ENCODE data around the gene RPP40.
"Not testable (repeated sequence)": the region's sequence is repeated elsewhere in the genome, so short reads cannot be mapped to it uniquely, and the experiment has no call there.

Gene RPP40, protein sequence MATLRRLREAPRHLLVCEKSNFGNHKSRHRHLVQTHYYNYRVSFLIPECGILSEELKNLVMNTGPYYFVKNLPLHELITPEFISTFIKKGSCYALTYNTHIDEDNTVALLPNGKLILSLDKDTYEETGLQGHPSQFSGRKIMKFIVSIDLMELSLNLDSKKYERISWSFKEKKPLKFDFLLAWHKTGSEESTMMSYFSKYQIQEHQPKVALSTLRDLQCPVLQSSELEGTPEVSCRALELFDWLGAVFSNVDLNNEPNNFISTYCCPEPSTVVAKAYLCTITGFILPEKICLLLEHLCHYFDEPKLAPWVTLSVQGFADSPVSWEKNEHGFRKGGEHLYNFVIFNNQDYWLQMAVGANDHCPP

DNA sequence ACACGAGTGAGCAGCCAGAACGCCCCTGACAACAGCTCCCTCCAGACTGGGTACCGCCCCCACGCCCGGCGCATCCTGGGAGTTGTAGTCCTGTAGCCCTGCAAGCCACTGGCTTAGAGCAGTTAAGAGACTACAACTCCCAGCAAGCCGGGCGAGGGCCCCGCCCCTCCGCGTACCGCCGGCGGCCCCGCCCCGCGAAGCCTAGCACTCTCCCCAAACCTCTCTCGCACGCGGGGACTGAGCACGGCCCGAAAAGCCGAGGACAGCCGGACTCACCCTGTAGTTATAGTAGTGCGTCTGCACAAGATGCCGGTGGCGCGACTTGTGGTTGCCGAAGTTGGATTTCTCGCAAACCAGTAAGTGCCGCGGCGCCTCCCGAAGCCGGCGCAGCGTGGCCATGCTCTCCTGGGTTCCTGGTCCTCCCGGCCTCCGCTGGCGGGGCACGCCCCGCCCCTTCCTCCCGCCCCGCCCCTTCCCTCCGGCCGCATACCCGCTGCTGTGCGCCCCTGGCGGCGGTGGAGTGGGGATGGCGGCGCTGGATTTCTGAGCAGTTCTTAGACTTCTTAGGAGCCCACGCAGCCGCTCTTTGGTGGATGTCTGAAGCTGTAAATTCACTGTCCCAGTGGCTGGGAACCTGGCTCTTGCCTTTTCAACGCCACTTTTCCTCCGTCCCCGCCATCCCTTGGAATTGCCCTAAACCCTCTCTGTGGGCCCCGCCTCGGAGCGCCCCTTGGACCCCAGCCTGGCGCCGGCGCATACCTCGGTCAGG, at the start of gene RPP40:
Gene RPP40, minus strand, starts transcription at position 434 of the 769 bp plus-strand sequence. Its CDS starts 35 bp downstream, at position 399.
- DNase-seq (ENCODE audit: low read depth in 2 of 2), result peak; percentile 97 to 99

DNA sequence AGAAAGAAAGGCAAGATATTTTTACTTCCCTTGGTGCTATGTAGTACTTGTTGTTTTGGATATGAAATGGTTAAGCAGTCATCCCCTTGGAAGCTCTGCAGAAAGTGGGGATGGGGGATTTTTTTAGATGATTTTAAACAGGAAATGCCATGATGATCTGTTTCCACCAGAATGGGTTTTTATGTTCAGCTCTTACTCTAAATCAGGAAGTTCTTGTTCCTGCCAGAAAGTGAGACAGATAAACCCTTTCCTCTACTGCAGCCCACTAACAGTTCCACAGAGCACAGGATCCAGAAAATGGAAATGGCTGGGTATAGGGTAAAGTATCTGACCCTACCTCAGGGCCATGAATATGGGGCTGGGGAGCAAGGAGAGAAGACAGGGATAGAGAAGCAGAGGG, 49.2 kb upstream of the RPP40 start:
- DNase-seq (ENCODE audit: low read depth in 2 of 2), result no peak

DNA sequence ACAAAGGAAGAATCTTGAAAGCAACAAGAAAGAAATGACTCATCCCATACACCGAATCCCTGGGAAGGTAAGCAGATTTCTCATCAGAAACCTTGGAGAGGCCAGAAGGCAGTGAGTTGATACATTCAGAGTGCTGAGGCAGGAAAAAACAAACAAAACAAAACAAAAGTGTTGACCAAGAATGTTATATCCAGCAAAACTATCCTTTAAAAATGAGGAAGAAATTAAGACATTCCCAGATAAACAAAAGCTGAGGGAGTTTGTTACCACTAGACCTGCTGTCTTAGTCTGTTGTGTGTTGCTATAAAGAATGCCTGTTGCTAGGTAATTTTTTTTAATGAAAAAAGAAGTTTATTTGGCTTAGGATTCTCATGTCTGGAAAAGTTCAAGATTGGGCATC, 47.6 kb upstream of the RPP40 start:
- DNase-seq (ENCODE audit: low read depth in 2 of 2), result no peak

DNA sequence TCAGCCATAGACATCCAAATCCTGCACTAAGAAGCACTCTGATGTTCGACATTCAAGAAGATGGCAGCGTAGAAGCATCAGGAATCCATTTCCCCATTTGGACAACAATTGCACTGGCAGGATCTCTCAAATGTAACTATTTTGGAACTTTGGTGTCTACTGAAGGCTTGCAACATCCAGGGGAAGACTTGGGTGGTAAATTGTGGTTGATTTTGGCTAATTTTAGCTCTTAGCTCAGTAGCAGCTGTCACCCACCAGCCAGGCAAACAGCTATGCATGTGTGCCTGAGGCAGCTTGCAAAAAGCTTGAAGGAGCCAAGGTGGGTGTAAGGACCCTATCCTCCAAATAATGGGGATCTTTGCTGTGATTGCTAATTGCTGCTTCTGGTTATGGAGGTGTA, 46.2 kb upstream of the RPP40 start:
- no peak for DNase-seq (ENCODE audit: low read depth in 2 of 2)

DNA sequence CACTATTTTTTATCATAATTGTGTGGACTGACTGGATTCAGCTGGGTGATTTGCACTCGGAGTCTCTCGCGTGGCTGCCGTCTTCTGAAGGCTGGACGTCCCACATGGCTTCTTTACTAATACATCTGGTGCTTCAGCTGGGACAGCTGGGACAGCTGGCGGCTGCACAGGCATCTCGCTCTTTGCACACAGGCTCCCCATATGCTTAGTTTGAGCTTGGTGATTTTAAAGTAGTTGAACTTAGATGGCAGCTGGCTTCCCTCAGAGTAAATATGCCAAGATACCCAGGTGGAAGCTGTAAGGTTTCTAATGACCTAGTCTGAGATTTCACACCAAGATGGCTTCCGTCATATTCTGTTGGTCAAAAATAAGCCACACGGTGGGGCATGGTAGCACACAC, 42.6 kb upstream of the RPP40 start:
- DNase-seq (ENCODE audit: low read depth in 2 of 2), result no peak

DNA sequence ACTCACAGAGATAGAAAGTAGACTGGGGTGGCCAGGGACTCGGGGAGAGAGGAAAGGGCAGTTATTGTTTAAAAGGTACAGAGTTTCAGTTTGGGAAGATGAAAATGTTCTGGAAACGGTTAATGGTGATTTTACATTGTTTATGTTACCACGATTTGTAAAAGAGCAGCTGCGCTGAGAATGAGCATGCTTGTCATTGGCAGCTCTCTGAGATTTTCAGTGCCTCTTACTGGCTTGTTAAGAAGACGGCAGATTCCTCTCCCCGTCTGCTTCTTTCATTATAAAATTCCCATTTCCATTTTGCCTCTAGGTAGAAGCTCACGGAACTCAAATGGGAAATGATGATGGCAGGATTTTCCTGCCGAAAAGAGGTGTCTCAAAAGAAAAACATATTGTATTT, 41.6 kb upstream of the RPP40 start:
- no peak for DNase-seq (ENCODE audit: low read depth in 2 of 2)

DNA sequence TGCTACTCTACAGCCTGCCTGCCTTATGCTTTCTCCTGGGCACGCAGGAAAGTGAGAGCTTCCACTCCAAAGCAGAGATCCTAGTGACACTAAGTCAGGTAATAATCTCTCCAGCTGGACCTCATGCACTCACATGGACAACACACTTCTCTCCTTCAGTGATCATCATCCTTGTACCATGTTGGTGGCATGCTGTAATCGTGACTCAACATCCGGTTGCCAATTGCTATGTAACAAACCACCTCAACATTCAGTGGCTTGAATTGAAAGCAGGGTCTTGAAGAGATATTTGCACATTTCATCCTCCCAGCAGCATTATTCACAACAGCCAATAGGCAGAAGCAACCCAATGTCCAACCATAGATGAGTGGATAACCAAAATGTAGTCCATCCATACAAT, 41.0 kb upstream of the RPP40 start:
- DNase-seq (ENCODE audit: low read depth in 2 of 2), result no peak

DNA sequence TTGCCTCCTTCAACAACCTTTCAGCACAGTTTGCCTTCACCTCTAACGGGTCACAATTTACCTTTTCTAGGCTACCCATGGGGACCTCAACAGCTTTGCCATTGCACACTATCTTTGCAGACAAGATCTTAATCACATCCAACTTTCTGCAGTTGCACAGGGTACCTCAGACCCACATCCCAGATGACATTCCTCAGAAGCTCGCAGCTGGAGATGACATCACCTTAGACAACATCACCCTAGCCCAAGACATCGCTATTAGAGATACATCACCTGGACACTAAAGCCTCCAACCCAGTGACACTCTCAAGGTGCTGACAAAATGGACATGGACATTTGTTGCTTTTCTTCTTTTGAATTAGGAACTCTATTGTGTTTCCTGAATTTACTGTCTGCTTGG, 38.6 kb upstream of the RPP40 start:
- DNase-seq (ENCODE audit: low read depth in 2 of 2), result no peak

DNA sequence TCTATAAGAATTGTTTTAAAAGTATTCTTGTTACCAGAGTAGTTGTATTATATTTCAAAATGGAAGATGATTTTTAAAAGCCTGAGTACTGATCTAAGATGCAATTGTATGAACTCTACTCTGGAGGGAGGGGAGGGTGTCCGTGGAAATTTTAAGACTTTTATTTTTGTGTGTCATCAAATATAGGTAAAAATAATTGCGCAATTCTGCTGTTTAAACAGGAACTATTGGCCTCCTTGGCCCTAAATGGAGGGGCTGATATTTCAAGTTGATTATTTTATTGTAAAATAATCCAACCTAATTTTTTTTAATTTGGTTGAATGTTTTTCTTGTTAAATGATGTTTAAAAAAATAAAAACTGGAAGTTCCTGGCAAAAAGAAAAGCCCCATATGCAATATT, 38.1 kb upstream of the RPP40 start:
- DNase-seq (ENCODE audit: low read depth in 2 of 2), result no peak

DNA sequence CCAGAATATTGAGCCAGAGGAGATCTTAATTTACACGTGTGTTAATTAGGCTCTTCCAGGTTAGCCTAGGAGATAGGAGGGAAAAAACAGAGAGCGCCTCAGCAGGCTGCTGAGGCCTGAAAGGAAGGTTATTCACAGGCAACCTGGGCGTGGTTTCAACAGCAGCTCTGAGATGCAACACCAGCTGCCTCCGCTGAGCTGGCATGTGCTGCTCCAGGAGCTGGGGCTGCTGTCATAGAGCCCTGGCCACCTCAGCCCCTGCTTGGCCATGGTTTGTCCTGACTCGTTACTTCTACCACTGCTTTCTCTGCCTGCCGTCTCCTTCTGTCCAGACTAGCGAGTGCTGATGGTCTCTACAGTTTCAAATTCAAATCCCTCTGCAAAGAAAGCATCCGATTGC, 32.4 kb upstream of the RPP40 start:
- DNase-seq (ENCODE audit: low read depth in 2 of 2), result no peak

DNA sequence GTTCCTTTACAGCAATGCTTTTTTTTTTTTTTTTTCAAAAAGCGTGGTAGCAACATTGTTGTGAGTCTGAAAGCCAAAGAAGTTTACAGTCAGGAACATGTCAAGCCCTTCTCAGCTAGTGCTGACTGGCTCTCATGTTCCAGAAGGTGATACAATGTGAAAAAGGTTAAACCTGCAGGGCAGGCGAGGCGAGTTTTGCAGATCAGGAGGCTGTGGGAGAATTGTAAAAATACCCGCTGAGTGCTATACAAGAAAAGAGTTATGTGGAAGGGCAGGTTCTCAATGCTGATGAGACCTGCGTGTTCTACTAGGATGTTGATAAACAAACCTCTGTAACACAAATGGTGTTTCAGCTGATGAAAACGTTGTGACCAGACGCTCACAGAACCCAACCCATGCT, 30.9 kb upstream of the RPP40 start:
- DNase-seq (ENCODE audit: low read depth in 2 of 2), result no peak

DNA sequence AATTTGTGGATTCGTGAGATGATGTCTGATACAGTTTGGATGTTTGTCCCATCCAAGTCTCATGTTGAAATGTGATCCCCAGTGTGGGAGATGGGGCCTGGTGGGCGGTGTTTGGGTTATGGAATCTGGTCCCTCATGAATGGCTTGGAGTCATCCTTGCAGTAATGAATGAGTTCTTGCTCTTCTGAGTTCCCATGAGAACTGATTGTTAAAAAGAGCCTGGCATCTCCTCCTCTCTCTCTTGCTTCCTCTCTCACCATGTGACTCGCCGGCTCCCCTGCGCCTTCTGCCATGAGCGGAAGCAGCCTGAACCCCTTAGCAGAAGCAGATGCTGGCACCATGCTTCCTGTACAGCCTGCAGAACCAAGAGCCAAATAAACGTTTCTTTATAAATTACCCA, 30.5 kb upstream of the RPP40 start:
- DNase-seq (ENCODE audit: low read depth in 2 of 2), result no peak

DNA sequence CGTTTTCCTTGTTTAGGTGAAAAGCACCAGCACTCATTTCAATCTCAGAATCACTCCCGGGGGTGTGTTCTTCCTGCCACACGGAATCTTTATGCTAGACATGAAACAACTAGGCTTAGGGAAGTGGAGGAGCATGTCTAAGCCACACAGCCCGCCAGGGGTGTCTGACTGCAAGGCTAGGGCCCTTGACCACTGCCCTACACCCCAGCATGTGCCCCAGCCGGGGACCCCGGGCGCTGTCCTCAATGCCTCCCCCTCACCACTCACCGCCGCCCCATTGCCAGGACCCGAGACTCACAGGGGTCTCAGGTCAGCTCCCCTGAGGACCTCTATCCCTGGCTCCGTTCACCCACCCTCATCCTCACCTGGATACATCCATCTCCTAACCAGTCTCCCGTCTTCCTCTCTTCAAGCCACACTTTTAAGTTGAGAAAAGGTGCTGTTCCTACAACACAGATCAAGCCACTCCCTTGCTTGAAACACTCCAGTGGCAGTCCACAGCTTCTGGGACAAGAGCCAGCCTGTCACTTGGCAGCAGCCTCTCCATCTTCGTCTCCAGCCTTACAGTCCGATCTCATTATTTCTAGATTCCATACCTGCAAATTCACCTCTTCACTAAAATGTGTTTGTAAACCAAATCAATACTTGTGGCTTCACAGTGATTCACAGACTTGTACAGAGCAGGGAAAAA, 29.5 kb upstream of the RPP40 start:
- not testable (repeated sequence) for DNase-seq (ENCODE audit: low read depth in 2 of 2)

DNA sequence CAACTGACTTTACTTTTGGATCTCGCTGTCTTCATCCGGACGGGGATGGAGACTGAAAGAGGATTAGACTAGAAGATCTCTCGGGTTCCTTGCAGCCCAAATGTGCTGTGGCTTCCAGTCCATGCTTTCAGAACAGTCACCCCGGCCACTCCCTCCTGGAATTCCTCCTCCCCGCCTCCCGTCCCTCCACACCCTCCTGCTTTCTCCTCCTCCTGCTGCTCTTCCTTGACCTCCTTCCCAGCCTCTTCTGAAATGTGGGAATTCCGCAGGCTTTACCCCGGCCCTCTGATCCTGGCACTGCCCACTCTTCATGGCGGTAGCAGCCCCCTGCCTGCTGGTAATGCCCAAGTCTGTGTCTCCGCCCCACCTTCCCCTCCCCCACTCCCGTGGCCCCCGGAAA, 28.9 kb upstream of the RPP40 start:
- DNase-seq (ENCODE audit: low read depth in 2 of 2), result not testable (repeated sequence)

DNA sequence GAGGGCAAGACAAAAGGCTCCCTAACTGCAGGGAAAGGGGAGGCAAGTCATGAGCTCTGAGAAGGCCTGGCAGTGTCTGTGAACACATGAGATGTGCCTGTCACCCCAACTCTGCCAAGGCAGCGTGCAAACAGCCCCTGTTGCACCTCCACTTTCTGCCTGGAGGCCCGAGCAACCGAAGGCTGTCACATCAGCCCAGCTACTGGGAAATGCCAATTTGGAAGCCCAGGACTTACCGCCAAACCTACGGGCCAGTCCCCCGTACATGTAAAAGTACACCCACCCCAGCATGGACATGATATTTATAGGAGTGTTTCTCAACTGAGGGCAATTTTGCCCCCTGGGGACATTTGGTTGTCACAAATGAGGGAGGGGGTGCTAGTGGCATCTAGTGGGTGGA, 27.3 kb upstream of the RPP40 start:
- no peak for DNase-seq (ENCODE audit: low read depth in 2 of 2)

DNA sequence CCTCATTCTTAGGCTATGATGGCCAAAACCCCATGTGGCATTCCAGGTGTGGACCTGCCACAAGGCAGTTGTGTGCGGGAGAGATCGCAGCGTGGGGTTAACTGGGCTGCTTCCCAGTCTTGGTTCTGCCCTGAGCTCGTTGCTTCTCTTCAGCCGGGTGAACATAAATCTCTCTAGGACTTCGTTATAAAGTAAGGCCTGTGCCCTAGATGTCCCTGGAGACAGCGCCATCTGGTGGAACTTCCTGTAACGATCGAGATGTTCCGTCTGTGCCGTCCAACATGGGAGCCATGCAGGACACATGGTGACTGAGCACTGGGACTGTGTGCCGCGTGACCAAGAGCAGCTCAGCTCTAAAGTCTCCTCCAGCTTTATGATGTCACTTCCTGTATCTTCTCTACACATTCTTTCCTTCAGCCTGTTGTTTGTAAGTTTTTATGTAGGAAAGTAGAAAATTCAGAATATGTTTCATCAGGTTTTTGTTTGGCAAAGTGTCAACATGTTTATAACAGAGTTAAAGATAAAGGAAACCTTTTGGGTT, 26.8 kb upstream of the RPP40 start:
- DNase-seq (ENCODE audit: low read depth in 2 of 2), result peak; percentile 62 to 78

DNA sequence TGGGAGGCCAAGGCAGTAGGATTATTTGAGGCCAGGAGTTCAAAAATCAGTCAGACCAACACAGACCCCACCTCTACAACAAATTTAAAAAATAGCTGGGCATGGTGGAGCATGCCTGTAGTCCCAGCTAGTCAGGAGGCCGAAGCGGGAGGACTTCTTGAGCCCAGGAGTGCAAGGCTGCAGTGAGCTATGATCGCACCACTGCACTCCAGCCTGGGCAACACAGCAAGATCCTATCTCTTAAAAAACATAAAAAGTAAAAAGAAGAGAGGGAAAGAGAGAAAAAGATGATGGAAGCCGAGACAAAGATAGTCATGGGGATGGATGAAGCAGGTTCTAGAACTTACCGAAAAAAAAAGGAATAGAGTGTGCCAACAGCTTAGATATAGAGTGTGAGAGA, 25.8 kb upstream of the RPP40 start:
- no peak for DNase-seq (ENCODE audit: low read depth in 2 of 2)

DNA sequence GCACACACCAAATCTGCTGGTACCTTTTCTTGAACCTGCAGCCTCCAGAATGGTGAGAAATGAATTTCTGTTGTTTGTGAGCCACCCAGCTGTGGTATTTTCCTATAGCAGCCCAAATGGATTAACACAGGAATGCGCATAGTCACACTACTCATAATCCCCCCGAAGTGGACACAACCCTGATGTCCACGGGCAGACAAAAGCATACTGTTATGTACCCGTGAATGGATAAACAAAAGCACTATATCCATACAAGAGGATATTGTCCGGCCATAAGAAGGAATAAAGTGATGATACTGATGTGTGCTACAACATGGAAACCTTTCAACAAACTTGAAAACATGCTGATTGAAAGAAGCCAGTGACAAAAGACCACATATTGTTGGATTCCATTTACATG, 25.1 kb upstream of the RPP40 start:
- DNase-seq (ENCODE audit: low read depth in 2 of 2), result no peak

DNA sequence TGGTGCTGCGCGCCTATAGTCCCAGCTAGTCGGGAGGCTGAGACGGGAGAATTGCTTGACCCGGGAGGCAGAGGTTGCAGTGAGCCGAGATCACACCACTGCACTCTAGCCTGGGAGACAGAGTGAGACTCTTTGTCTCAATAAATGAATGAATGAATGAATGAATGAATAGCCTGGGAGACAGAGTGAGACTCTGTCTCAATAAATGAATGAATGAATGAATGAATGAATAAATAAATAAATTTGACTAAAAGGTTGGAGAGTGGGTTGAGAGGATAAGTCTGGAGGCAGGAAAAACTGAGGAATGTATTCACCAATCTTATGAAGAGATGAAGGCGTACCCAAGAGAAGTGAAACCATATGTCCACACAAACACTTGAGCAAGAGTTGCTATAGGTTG, 24.5 kb upstream of the RPP40 start:
- DNase-seq (ENCODE audit: low read depth in 2 of 2), result no peak

DNA sequence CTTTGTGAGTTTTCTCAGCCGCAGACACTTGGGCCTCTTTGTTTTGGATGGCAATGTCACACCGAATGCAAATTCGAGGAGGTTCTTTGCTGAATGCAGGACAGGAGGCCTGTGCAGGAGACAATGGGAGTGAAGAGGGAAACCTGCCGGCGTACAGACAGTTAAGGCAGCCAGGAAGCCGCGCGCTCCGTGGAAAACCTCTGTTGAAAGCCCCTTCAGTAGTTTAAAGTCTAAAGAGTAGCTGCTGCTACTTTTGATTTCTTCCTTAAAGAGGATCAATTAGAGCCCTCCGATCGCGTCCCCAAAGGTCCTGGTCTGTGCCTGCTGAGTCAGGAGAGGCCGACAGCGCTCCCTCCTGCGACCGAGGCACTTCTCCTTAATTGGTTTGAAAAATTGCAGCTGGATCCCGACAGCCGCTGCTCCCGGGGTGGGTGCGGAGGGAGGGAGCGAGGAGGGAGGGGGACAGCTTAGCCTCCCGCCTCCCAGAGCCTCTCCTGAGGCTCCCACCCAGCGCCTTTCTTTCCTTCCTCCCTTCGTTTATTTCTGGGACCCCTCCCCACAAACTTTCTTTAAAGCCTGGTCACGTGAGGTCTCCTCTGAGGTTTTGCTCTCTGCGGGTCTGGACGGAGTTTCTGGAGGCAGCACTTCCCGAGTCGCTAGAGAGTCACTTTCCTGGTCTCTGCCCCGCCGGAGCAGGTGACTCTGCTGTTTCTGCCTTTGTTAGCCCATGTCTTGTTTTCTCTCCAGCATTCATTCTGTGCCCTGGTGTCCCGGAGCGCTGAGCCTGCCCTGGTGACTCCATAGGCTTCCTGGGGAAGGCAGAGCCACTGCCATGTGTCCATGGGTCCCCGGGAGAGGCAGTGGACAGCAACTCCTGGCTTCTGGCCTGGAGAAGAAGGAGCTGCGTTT, 22.3 kb upstream of the RPP40 start:
- no peak for DNase-seq (ENCODE audit: low read depth in 2 of 2)

DNA sequence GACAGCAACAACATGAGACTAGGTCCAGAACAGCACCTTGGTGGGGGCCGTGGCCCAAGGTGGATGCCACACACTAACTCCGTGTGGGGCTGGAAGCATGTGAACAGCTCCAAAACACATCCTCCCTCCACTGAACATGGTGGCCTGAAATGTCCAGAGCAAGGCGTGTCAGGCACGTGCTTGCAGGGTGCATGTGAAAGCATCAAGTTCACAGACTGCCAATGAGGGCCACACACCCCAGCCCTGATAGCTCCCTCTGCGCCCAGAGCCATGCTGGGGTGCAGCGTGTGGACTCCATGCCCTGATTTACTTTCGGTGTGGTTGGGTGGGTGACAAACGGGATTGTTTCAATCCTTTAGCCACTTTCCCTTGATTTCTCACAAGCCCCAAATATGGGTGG, 20.1 kb upstream of the RPP40 start:
- DNase-seq (ENCODE audit: low read depth in 2 of 2), result no peak

Data from stimulated activated CD8-positive, alpha-beta memory T cell treated with anti-CD3 and anti-CD28 coated beads, Interleukin-2, amount 100 ng/mL, for 48 hours (primary cell).